IPS-18c (cell line): Measurements from ENCODE around the gene LRIG3.

Source experiments
- H3K4me3 ChIP-seq: 2 replicates; pipeline ENCODE4 v1.7.0; 2013; ENCODE audit warnings: low read depth, mild to moderate bottlenecking, low read length, moderate library complexity; ENCODE audit not compliant: insufficient read depth
- H3K9me3 ChIP-seq: one replicate; pipeline ENCODE4 v1.6.1; 2013; ENCODE audit warnings: mild to moderate bottlenecking, low read length, moderate library complexity; ENCODE audit not compliant: control insufficient read depth, insufficient read depth

The LRIG3 gene

GRCh38 chr12:58841058-58841798, 79.1 kb downstream of the LRIG3 start:
- Histone ChIP-seq H3K9me3 (no peaks in the 10 kb centered on the region), H3K4me3 (no peak overlapping the region)

GRCh38 chr12:58833853-58834252, 86.5 kb downstream of the LRIG3 start:
- no peaks in the 10 kb centered on the region for H3K9me3 ChIP-seq
- H3K4me3 ChIP-seq, result no peak overlapping the region

GRCh38 chr12:58832920-58833319, 87.4 kb downstream of the LRIG3 start:
- no peak overlapping the region for H3K4me3 ChIP-seq
- no peaks in the 10 kb centered on the region for H3K9me3 ChIP-seq
